ENCODE results near the gene TAC3.
"Not testable (repeated sequence)": the region's sequence is repeated elsewhere in the genome, so short reads cannot be mapped to it uniquely, and the experiment has no call there.

TAC3 gene

DNA sequence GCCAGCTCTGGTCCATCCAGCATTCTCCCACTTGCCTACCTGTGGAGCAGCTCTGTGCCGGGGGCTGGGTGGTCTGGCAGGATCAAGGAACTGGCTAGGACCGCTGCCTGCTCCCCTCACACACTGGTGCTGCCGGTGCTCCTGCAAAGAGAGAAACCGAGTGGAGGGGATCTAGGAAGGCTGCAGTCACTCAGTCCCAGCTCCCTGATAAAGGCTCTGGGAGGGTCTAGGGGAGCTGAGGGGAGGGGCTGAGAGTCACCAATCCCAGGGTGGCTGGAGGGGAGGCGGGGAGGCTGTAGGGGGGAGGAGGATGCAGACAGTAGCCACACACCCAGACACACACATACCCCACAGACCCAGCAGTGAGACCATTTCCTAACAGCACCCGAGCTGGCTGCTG, at the start of gene TAC3:
Gene TAC3 (minus strand): TSS at position 182 of the 400 bp plus-strand sequence. CDS start 732 bp downstream, outside the sequence.
- no peak for DNase-seq (ENCODE audit: low read depth)

DNA sequence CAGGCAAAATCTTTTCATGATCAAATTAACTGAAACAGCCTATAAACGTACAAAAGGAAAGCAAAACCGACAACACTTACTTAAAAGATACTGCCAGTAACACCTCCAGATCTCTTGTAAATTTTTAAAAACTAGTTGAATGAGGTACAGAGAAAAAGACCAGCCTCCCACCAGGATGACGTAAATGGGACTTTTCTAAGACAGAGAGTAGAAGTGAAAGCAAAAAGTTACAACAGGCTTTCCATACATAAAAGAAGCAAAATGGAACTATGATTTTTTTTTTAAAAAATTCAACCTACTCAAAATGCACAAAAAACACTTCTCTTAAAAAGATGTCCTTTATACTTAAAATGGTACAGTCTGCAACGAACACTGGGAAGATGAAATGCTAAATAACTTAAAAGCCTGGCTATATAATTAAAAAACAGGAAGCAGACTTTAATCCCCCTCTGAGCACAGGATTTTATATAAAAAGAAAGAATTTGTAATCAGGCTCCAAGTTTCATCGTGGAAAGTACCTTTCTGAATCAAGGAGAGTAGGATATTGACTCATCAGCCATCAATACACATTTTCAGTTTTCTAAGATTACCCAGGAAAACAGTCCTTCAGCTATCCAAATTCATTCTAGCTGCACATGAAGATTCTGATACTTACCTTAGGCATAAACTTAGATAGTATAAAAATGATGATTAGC, 47.8 kb upstream of the TAC3 start:
- no peak for DNase-seq (ENCODE audit: low read depth)

DNA sequence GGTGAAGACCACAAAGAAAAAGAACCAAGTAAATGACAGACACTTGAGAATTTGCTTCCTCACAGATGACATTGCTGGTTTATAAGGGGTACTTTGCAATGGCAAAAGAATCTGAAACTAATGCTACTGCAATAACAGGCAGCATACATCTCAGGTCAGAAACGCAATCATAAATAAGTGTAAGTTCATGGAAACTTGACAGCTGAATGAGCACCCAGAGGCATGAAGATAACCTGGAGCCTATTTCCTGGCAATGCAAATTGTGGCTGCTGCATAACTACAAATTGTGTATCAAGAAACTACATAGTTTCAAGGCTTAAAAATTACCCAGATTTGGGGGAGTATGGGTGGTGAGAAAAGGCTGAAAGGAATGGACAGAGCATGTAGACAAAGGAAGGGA, 42.1 kb upstream of the TAC3 start:
- DNase-seq (ENCODE audit: low read depth) = no peak

DNA sequence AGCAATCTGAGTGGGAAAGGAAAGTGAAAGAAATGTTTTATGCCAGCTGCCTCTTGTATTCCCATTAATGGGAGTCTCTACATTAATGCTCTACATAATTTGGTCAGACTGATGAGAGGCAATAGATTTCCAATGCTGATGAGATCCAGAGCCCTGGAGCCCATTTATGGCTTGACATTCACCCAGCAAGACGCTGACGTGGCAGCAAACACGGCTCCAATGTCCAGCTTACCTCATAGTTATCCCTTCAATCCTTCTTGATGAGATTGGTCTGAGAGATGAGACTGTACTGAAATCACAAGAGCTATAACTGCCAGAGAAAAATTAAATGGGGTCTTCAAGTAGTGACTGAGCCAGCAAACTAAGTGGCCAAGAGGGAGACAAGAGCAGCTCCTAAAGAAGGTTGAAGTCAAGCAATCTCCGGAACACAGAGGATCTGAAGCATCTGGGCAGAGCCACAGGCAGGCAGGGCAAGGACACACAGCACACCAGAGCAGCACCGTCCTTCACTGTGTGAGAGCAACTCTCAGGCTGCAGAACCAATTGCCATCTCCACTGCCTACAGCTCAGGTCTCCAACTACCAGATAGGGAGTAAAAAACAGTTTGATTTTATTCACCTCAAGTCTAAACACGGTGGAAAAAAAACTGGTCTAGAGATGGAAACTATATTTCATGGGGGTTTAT, 40.9 kb upstream of the TAC3 start:
- no peak for DNase-seq (ENCODE audit: low read depth)

DNA sequence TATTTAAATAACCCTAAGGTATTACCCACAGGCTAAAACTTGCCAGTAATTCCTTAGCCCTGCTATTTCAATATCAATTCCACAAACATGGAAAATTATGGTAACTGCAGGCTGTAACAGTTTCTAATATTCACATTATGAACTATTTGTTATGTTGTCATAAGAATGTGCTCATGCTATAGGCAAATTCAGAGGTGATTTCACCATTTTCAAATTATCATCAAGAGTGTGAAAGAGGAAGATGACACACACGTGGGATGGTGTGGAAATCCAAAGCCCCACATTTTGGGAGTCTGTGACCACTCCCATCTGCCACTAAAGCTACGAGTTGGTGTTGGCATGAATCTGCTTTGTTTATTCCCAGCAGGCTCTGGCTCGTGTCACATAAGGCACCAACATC, 39.5 kb upstream of the TAC3 start:
- DNase-seq (ENCODE audit: low read depth) = no peak

DNA sequence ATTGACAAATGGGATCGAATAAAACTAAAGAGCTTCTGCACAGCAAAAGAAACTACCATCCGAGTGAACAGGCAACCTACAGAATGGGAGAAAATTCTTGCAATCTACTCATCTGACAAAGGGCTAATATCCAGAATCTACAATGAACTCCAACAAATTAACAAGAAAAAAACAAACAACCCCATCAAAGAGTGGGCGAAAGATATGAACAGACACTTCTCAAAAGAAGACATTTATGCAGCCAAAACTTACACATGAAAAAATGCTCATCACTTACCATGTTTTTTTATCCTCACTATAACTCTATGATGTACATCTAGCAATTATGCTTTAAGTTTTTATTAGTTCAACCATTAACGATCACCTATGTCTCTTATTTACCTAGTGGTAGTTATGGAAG, 37.6 kb upstream of the TAC3 start:
- not testable (repeated sequence) for DNase-seq (ENCODE audit: low read depth)

DNA sequence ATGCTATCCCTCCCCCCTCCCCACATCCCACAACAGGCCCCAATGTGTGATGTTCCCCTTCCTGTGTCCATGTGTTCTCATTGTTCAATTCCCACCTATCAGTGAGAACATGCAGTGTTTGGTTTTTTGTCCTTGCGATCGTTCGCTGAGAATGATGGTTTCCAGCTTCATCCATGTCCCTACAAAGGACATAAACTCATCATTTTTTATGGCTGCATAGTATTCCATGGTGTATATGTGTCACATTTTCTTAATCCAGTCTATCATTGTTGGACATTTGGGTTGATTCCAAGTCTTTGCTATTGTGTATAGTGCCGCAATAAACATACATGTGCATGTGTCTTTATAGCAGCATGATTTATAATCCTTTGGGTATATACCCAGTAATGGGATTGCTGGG, 36.8 kb upstream of the TAC3 start:
- not testable (repeated sequence) for DNase-seq (ENCODE audit: low read depth)

DNA sequence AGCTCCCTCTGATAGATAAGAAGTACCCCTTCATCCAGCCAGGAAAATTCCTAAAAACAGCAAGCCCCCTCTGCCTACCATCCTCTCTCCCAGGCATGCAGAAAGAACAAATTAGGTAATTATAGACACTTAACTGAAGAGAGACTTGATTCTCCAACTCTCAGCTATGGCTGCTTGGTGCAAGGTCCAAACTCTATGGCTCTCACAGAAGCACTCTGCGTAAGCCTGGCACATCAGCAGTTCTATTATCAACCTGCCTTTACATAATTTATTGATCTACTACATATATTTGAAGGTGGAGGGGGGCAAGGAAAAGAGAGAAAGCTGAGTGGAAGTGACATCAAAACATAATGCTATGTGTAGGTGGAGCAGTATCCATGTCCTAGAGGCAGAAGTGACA, 34.7 kb upstream of the TAC3 start:
- no peak for DNase-seq (ENCODE audit: low read depth)

DNA sequence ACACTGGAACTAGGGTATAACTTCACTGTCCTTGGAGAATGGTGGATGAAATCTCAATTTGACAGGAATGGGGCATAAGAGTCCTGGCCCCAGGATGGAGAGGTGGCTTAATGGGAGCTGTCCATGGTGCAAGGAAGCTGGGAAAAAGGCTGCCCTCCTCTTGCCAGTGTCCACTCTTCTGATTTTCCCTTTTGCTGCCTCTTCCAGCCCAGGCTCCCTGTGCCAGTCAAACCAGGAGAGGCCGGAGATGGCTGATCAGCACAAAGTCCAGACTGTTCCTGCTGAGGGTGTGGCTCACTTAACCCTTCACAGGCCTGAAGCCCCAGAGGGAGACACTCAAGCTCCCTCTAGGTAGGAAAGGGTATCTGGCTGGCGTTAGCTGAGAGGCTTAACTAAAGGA, 33.6 kb upstream of the TAC3 start, which contains the start of gene MYO1A:
Gene MYO1A (minus strand): TSS at position 240 of the 400 bp plus-strand sequence. CDS start 1,806 bp downstream, outside the sequence.
- DNase-seq (ENCODE audit: low read depth) = no peak

DNA sequence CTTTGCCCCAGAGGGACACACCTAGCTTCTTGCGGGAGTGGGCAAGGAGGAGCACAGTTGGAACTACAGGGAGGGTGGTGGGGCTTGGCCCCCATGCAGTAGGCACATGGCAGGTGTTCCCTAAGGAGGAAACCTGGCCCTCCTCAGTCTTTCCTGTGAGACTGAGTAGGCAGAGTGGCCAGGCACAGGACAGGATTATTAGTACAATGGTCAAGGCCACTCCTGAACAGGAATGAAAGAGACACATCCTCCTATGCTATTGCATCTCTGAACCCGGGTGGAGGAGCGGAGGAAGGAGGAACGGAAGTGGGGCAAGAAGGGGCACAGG, 32.8 kb upstream of the TAC3 start:
- no peak for DNase-seq (ENCODE audit: low read depth)

DNA sequence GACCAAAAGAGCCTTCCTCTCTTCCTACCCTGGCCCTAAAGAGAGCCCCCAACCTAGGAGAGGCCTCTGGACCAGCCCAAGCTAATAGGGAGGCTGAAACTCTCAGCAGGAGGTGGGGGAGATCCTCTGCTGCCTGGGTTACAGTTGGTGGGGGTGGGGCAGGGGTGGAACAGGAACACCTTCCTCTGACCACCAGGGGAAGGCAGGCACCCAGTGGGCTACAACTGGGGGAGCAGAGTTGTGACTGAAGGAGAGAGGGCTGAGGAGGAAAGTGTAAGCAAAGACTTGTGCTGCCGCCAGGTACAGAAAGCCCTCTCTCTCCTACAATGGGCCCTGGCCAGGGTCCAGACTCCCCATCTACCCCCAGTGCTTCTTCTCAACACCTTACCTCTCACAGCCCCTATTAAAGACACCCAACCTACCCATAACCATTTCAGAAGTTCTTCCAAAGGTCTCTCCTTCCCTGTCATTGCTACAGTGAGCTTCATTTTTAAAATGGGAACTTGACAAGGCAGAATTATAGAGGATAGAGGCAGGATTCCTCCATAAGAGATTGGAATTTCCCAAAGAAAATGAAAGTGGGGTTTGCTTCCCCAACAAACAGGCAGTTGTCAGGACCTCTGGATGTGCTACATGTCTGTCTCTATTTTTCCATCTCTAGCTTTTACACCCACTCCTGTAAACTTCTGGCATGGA, 32.2 kb upstream of the TAC3 start:
- no peak for DNase-seq (ENCODE audit: low read depth)

DNA sequence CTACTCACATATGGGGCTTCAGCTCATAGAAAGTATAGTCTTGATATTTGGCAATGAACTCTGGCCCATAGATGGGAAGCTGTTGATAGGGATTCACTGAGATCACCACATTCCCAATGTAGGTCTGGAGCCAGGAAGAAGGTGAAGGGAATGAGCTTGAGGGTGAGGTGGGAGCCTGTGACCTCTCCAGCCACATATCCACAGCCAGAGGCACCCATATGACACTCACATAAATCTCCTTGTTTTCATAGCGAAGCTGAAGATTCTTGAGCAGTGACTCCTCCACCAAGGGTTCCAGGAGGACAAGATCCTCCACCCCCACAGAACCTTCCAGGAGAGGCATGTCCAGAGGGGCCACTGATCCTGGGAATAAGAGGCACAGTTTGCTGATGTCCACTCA, 31.7 kb upstream of the TAC3 start:
- DNase-seq (ENCODE audit: low read depth) = no peak

DNA sequence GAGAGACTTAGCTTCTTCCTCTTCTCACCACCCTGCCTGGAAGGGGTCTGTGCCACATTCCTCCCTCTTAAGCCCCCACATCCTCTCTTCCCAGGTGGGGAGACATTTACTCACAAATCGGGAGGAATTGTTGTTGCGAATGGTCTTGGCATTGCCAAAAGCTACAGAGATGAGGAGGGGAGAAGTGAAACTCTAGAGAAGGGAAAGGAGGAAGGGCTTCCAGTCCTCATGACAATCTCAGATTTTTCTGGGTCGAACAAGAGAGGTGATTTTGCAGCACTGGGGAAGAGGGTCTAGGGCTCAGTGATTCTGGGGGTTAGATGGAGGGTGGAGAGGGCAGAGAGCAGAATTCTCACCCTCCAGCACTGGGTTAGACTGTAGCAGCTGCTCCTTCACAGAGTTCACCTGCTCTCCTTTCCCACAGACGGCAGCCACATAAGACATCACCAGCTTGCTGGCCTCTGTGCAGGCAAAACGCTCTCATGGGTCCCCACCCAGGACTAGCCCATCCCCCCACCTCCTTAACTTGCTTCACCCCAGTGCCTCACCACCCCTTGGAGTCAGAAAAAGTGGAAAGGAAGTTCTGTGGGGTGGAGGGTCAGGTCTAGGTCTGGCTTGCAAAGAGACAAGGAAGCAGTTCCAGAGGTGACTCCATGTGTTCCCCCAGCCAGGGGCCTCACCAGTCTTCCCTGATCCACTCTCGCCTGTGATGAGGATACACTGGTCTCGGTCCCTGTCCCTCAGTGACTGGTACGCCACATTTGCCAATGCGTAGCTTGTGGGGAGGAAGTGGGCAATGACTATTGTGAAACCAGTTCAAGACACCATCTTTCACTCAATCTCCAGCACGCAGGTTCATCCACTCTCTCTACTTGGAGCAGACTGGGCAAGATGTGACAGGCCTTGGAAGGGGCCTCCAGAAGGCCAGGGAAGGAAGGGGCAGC, 30.9 kb upstream of the TAC3 start:
- DNase-seq (ENCODE audit: low read depth) = no peak

DNA sequence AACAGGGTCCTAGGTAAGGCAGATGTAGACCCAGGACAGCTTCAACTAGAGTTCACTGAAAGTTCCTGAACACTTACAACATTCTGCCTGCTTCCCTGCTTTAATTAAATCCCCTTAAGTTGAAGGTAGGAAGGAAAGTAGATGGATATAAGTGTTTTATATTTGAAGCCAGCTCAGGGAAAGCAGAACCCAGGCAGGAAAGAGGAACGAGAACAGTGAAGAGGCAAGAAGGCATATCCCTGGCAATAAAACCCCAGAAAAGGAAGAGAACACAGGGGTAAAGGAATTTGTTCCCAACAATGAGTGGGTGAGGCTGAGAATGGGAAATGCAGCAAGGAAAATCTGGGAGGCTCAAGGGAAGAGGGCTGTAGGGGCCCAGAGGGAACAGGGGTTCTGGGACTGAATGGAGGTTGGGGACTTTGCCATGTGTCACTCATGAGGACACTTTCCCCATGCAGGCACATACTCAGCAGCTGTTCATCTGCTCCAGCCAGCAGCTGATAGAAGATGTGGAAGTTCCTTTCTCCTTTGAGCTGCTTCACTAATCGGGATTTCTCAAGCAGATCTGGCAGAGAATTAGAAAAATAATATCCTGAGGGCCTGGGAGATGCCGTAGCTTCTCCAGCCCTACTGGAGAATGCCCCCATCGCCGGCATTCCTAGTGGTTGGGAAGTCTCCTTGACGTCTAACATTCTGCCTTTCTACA, 29.9 kb upstream of the TAC3 start:
- no peak for DNase-seq (ENCODE audit: low read depth)

DNA sequence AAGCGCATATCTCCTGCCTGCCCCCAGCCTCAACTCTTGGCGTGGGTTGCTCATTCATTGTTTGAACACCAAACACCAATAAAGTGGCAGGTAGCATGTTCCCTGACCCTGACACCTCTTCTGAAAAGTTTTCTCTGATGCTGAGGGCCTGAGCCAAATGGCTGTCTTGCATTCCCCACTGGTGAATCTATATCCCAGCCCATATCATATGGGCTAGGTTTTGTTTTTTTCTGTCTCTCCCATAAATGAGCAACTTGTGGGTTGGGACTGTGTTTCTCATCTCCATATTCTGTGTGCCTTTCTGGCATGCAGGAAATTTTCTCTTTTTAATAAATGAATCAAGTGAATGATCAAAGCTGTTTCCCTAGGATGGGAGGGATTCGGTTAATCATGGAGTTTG, 28.6 kb upstream of the TAC3 start:
- DNase-seq (ENCODE audit: low read depth) = no peak

DNA sequence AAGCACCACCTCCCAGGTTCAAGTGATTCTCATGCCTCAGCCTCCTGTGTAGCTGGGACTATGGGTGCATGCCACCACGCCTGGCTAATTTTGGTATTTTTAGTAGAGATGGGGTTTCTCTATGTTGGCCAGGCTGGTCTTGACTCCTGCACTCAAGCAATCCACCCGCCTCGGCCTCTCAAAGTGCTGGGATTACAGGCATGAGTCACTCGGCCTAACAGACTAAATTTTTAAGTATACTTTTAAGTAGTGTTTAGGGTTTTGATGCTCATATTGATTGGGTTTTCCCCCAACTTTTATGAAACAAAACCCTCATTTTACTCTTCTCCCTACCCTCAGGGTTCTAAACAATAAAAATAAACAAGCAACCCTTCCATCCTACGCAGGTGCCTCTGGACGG, 28.1 kb upstream of the TAC3 start:
- no peak for DNase-seq (ENCODE audit: low read depth)

DNA sequence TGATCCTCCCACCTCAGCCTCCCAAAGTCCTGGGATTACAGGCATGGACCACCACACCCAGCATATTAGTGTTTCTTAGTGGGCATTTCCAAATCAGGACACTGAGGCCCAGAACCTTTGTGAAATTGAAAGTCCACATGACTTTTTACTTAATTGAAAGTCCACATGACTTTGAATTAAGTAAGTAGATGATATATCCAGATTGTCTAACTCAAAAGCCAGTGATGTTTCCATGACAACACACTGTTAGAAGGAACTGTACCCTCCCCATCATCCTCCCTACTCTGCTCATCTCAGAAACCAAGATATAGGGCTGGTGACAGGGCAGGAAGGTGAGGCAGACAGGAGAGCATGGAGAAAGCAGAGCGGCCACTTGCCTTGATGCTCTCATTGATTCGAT, 26.4 kb upstream of the TAC3 start:
- DNase-seq (ENCODE audit: low read depth) = no peak

DNA sequence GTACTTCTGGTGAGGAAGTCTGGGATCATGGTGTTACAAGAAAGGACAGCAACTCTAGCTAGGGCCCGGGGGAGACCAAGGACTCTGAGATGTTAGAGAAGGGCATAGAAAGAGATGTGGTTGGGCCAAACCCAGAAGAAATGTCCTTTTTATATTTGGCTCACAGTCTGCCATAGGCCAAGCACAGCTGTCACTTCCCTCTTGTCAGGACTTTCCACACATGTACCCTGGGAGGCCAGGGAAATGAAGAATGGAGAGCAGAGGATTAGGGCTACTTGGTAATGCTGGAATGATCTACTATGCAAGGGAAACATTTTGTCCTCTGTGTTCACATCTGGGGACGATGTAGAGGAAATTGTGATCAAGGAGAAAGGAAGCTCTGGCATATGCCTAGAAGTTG, 24.4 kb upstream of the TAC3 start:
- no peak for DNase-seq (ENCODE audit: low read depth)

DNA sequence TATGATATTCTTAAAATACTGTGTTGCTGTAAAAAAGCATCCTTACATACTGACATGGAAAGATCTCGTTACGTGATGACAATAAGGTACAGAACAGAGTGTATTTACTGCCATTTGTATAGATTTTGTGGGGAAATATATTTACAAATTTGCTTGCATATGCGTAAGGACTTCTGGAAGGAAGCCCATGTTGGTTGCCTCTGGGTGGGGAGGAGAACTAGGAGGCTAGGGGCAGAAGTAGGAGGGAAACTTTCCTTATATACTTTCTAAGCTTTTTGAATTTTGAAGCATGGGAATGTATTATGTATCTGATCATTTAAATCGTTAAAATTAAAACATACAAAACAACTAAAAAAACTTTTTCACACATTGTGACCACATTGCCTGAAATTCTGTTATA, 23.9 kb upstream of the TAC3 start:
- no peak for DNase-seq (ENCODE audit: low read depth)

DNA sequence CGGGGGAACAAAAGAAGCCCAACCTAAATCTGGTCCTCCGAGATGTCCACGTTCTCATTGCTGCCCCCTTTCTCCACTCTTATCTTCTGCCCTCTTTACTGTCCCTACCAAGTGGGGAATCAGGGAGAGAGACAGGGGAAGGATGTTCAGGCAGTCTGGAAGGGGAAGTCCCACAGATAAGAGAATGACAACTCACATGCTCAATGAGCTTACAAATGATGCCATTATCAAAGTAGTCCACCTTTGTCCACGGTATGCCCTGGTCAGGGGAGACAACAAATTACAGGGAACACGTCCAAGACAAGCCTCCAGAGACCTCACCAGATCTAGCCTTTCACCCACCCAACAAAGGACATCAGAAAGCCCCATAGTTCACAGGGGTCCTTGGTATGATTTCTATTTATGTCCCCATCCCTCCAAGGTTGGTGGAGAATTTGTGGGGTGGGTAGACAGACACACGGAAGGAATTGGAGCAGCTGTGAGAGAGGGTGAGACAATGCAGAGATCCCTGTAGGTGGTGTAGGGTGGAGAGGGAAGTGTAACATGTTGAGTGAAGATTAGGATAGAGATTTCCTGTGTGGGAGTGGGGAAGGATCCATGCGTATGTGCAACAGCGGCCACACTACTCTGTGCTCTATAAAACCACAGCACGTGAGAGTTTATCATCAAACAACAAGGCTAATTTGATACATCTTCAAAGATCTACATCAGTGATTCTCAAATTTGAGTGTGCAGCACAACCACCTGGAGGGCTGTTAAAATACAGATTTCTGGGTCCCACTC, 22.9 kb upstream of the TAC3 start:
- no peak for DNase-seq (ENCODE audit: low read depth)

DNA sequence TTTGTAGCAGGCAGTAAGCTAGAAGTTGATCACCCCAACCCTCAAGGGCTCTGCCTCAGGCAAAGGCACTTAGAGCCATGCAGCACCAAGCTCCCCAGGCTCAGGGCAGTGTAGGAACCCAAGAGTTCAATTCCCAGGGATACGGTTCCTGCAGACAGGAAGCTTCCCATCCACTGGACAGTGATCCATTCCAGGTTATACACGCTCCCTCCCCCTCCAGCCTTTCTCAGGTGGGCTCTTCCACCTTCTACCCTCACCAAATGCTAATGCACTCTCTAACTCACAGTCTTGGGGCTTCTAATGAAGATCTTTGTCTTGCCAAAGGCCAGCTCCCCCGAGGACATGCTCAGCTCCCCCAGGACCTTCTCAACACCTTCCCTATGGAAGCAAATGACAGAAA, 20.9 kb upstream of the TAC3 start:
- DNase-seq (ENCODE audit: low read depth) = no peak
